Activated CD4-positive, alpha-beta T cell treated with anti-CD3 and anti-CD28 coated beads, Interleukin-2, amount 10 ng/mL, durations not matched to agents 7 days and 5 days (primary cell): ENCODE data around the gene CLEC2A. TPM values are rescaled to one million over a fixed set of nuclear protein-coding genes. Genes with fewer than 3 reads are reported as not detected.
"Not testable (repeated sequence)": the region's sequence is repeated elsewhere in the genome, so short reads cannot be mapped to it uniquely, and the experiment has no call there.

ENCODE experiments used
- CTCF ChIA-PET: fragments of 350-600 bp; sonication (Branson Sonifier 250); formaldehyde crosslinking; loops from one replicate; lab custom pipeline; 2021; ENCODE audit warnings: antibody characterized with exemption; lab: Charles Lee
- POLR2A ChIA-PET: fragments of 350-600 bp; sonication (Branson Sonifier 250); formaldehyde crosslinking; loops from one replicate; lab custom pipeline; 2021; ENCODE audit warnings: antibody characterized with exemption; lab: Charles Lee
- DNase-seq: peaks from one replicate; pipeline ENCODE4 v3.0.0-alpha.2; 2020
- H3K27ac Mint-ChIP-seq: one replicate; pipeline ENCODE4 v1.8.0; 2021; ENCODE audit warnings: mild to moderate bottlenecking, moderate library complexity, mixed read lengths
- H3K27me3 Mint-ChIP-seq: one replicate; pipeline ENCODE4 v1.8.0; 2021; ENCODE audit warnings: mixed read lengths
- H3K36me3 Mint-ChIP-seq: one replicate; pipeline ENCODE4 v1.8.0; 2021; ENCODE audit warnings: low read depth, mixed read lengths
- H3K4me1 Mint-ChIP-seq: one replicate; pipeline ENCODE4 v1.8.0; 2021; ENCODE audit warnings: mixed read lengths
- H3K4me3 Mint-ChIP-seq: one replicate; pipeline ENCODE4 v1.8.0; 2021; ENCODE audit warnings: mild to moderate bottlenecking, moderate library complexity, mixed read lengths
- H3K9me3 Mint-ChIP-seq: one replicate; pipeline ENCODE4 v1.8.0; 2021; ENCODE audit warnings: mixed read lengths
- total RNA-seq, 2 experiments: library from RNA; stranded (reverse); gene quantifications; one replicate each; pipeline ENCODE4 v1.2.3, GENCODE V29; 2021

CLEC2A gene
- total RNA-seq, 2 experiments from 2014 or later = not detected

DNA sequence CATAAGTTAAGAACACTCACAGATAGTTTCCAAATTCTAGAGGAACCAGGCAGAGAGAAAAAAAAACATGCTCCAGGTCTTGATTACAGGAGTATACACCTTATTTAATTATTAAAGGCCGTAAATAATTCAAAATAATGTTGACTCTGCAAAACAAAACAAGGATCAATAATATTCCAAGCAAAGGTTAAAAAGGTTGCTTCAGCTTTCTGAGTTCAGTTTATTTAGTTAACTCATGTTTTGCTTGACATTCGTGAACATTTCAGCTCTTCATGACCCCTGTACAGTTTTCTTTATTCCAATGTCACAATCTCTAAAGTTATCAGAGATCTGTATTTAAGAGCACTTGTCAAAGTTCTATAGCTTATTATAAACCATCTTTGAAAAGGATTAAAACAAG, 31.2 kb downstream of the CLEC2A start:
- POLR2A ChIA-PET = no interaction called here
- CTCF ChIA-PET = interaction anchor here (1.0 to 1.8 kb wide), 3 partner anchors 9 to 47 kb away, joined by 3 to 5 read pairs (median 4); no protein-coding TSS in a partner anchor
- peaks cover 27% of the 10 kb centered on the region for H3K36me3 Mint-ChIP-seq

DNA sequence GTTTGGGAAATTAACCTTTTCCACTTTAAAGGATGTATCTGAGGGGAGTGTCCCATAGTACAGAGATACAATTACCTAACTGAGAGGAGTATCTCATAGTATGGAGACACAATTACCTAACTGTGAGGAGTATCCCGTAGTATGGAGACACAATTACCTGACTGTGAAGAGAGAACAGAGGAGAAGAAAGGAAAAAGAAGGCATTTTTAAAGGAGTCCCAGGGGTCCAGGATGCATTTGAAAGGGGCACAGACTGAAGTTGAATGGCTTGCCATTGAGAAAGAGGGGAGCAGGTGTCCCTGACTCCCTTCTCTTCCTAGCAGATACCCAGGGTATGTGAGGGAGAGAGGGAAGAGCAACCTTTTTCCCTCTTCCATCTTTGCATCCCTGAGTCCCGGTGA, 33.0 kb downstream of the CLEC2A start:
- Mint-ChIP-seq H3K9me3 (peaks cover 26% of the 10 kb centered on the region), H3K36me3 (peaks cover 16% of the 10 kb centered on the region), H3K27ac (no peak overlapping the region), H3K4me3 (no peak overlapping the region), H3K4me1 (peaks cover under 1% of the 10 kb centered on the region), H3K27me3 (peaks cover 2% of the 10 kb centered on the region)
- DNase-seq = no peak
- POLR2A ChIA-PET = no interaction called here
- CTCF ChIA-PET = interaction anchor here (1.4 to 1.8 kb wide), 2 partner anchors 22 to 45 kb away, joined by 4 to 5 read pairs; no protein-coding TSS in a partner anchor

More for the DNA sequence above, 31.2 kb downstream of the CLEC2A start:
- Mint-ChIP-seq H3K27me3 (no peaks in the 10 kb centered on the region), H3K4me1 (peaks cover 6% of the 10 kb centered on the region), H3K27ac (no peak overlapping the region), H3K9me3 (peaks cover 35% of the 10 kb centered on the region), H3K4me3 (no peak overlapping the region)
- DNase-seq = no peak

DNA sequence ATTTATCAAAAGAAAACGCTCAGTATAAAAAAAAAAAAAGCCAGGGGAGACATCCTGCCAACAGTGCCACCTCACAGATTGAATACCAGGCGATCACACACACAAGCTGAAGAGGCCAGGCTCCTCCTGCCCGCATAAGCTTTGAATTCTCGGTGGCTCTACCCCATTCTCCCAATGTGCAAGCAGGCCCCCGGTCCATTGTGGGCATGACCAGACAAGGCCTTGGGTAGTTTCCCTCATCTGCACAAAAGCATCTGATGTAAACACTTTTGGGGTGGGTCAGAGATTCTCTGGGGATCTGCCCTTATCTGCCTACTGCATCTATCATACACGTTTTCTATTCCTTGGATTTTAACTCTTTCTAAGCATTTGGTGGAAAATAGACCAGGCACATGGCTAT, 34.6 kb downstream of the CLEC2A start:
- ChIA-PET CTCF (interaction anchor here (1.1 kb wide), 1 partner anchor 12 kb away, joined by 3 read pairs; no protein-coding TSS in a partner anchor), POLR2A (no interaction called here)
- H3K9me3 Mint-ChIP-seq = peaks cover 10% of the 10 kb centered on the region
- H3K27me3 Mint-ChIP-seq = peaks cover 4% of the 10 kb centered on the region
- H3K4me1 Mint-ChIP-seq = peaks cover 4% of the 10 kb centered on the region
- peaks cover 8% of the 10 kb centered on the region for H3K36me3 Mint-ChIP-seq
- no peak overlapping the region for H3K4me3 Mint-ChIP-seq
- no peak overlapping the region for H3K27ac Mint-ChIP-seq
- DNase-seq = no peak

DNA sequence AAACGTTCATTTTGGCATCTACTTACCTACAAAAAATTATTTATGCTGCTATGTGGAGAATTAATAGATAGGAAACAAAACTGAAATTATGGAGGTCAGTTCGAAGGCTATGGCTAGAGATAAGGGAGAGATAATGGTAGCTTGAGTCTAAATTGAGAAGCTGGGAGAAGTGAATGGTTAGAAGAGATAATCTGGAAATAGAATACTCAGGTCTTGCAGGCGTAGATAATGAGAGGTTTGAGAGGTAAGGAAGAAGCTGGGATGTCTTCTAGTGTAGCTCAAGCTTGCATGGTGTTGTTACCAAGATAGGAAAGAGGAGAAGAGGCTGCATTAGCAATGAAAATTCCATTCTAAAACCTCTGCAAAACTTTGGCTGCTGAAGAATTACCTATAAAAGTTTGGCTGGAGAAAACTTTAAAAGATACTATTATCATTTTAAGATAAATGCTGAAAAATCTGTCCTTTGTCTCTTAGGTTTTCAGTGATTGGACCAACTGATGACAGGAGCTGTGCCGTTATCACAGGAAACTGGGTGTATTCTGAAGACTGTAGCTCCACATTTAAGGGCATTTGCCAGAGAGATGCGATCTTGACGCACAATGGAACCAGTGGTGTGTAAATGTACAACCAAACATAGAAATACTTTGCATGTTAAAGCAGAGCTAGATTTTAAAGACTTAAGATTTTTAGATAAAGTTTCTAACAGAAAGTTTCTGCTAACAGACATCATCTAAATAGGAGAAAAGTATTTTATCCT, 36.8 kb downstream of the CLEC2A start:
- peaks cover 4% of the 10 kb centered on the region for H3K4me1 Mint-ChIP-seq
- ChIA-PET CTCF (interaction anchor here (0.7 to 1.6 kb wide), 4 partner anchors 8 to 153 kb away, joined by 3 to 7 read pairs (median 3); no protein-coding TSS in a partner anchor), POLR2A (interaction anchor here (0.6 kb wide), 1 partner anchor 152 kb away, joined by 3 read pairs; no protein-coding TSS in a partner anchor)
- DNase-seq = no peak
- H3K27ac Mint-ChIP-seq = no peak overlapping the region
- H3K36me3 Mint-ChIP-seq = no peaks in the 10 kb centered on the region
- no peak overlapping the region for H3K4me3 Mint-ChIP-seq
- H3K9me3 Mint-ChIP-seq = no peaks in the 10 kb centered on the region
- peaks cover 4% of the 10 kb centered on the region for H3K27me3 Mint-ChIP-seq

DNA sequence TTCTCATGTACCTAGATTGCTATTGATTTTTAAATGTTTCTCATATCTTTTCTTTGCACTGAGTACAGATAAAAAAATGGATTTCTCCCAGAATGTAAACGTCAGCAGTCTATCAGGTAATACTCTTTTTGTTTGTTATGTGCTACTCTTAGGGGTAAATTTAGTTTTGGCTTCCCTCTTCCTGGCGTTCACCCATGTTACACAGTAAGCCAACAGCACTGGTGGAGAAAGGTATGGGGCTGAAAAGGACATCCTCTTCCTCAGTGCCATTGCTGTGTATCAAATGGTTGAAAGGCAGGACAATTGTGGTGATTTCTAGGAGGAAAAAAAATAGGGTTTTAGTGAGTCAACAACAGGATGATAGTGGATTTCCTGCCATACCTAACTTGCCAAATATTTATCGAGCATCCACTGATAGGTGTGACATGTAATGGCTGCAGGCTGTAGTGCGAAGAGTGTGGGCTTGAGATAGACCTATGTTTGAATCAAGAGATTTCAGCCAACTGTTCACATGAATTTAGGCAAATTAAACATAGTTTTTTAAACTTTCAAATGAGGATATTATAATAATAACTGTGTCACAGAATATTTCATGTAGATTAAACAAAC, 43.4 kb downstream of the CLEC2A start:
- H3K27ac Mint-ChIP-seq = peak overlapping the region; percentile 5
- peaks cover 3% of the 10 kb centered on the region for H3K9me3 Mint-ChIP-seq
- H3K36me3 Mint-ChIP-seq = peaks cover 1% of the 10 kb centered on the region
- peaks cover 2% of the 10 kb centered on the region for H3K27me3 Mint-ChIP-seq
- no peak for DNase-seq
- ChIA-PET POLR2A (no interaction called here), CTCF (no interaction called here)
- peaks cover 6% of the 10 kb centered on the region for H3K4me1 Mint-ChIP-seq
- H3K4me3 Mint-ChIP-seq = no peak overlapping the region

DNA sequence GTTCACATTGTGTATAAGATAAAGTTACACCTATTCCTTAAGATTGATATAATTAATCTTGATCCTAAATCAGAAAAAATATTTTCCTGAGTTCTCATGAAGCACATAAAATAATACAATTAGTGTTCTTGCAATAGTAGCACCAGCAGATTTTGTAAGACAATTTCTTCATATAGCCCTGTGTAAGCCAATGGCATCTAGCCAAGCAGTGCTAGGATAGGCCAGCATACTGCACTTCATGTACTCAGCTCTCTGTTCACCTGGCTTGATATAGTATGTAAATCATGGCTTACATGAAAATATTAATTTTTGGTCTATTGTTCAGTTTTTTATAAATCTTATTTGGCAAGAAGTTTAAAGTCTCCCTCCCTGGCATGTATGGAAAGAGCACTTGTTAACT, 49.0 kb downstream of the CLEC2A start:
- H3K27ac Mint-ChIP-seq = no peak overlapping the region
- no peak for DNase-seq
- POLR2A ChIA-PET = no interaction called here
- H3K9me3 Mint-ChIP-seq = peaks cover 3% of the 10 kb centered on the region
- H3K4me1 Mint-ChIP-seq = peaks cover 17% of the 10 kb centered on the region
- CTCF ChIA-PET = no interaction called here
- peaks cover 3% of the 10 kb centered on the region for H3K36me3 Mint-ChIP-seq
- H3K4me3 Mint-ChIP-seq = no peak overlapping the region
- no peaks in the 10 kb centered on the region for H3K27me3 Mint-ChIP-seq

DNA sequence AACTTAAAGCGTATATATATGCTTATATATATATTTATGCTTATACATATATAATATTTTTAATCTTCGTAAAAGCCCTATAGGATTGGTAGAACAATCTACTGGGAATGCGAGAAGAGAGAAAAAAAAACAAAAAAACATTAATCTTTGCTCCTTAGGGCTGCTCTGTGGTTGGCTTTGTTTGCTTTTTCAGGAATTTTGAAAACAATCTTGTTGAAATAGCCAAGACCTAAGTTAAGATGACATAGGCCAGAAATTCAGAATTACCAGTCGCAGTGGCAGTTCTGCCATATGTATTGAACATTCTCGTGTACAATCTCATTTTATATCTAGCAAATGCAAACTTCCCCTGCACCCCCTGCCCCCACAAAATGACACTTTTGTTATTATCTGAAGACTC, 50.2 kb downstream of the CLEC2A start:
- DNase-seq = no peak
- peaks cover 1% of the 10 kb centered on the region for H3K36me3 Mint-ChIP-seq
- no peak overlapping the region for H3K4me3 Mint-ChIP-seq
- no peaks in the 10 kb centered on the region for H3K27me3 Mint-ChIP-seq
- ChIA-PET POLR2A (no interaction called here), CTCF (no interaction called here)
- H3K9me3 Mint-ChIP-seq = peaks cover 3% of the 10 kb centered on the region
- peaks cover 17% of the 10 kb centered on the region for H3K4me1 Mint-ChIP-seq
- H3K27ac Mint-ChIP-seq = no peak overlapping the region

DNA sequence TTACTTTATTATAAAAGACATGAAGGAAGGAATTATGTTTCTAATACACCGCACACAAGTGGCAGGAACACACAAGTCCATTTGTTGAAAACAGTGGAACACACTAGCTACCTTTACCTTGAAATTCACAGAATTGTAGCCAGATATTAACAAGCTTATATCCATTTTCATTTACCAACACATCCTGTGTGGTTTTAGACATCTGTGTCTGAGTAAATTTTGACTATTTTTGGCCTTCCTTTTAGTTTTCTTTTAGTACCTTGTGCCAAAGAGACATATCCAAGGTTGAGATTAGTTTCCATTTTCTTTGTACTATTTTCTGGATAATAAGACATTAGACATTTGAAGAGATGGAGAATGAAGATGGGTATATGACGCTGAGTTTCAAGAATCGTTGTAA, 50.9 kb downstream of the CLEC2A start, which contains the start of gene KLRF2:
Gene KLRF2 (plus strand): TSS at position 244 of the 400 bp plus-strand sequence. CDS start 107 bp downstream, at position 351.
- DNase-seq = no peak
- Mint-ChIP-seq H3K4me3 (no peak within 1 kb of the TSS), H3K27ac (no peak within 1 kb of the TSS), H3K9me3 (peaks cover 2% of the 10 kb centered on the region), H3K27me3 (no peaks in the 10 kb centered on the region), H3K4me1 (peaks cover 17% of the 10 kb centered on the region), H3K36me3 (peaks cover 1% of the 10 kb centered on the region)
- POLR2A ChIA-PET = interaction anchor here (0.6 kb wide), 1 partner anchor 18 kb away, joined by 3 read pairs; no protein-coding TSS in a partner anchor
- CTCF ChIA-PET = no interaction called here

DNA sequence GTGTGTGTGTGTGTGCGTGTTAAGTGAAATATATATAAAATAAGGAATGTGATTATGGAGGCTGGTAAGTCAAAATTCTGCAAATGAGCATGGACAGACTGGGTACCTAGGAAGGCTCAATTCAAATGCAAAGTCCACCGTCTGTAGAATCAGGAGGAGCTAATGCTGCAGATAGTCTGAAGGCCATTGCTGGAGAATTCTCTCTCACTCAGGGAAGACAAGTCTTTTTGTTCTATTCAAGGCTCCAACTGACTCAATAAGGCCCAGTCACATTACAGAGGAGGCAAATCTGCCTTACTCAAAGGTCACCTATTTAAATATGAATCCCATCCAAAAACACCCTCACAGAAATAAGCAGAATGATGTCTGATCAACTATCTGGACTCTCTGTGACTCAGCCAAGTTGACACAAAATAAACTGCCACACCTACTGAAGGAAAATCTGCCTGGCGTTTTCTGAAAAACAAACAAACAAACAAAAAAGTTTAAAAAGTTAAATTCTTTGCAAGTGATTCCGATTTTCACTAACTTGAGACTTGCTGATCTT, 51.6 kb downstream of the CLEC2A start:
- ChIA-PET POLR2A (interaction anchor here (0.6 kb wide), 1 partner anchor 17 kb away, joined by 3 read pairs; no protein-coding TSS in a partner anchor), CTCF (no interaction called here)
- Mint-ChIP-seq H3K4me1 (peaks cover 17% of the 10 kb centered on the region), H3K9me3 (no peaks in the 10 kb centered on the region), H3K27me3 (no peaks in the 10 kb centered on the region), H3K27ac (no peak overlapping the region), H3K4me3 (no peak overlapping the region), H3K36me3 (peaks cover 1% of the 10 kb centered on the region)
- no peak for DNase-seq

DNA sequence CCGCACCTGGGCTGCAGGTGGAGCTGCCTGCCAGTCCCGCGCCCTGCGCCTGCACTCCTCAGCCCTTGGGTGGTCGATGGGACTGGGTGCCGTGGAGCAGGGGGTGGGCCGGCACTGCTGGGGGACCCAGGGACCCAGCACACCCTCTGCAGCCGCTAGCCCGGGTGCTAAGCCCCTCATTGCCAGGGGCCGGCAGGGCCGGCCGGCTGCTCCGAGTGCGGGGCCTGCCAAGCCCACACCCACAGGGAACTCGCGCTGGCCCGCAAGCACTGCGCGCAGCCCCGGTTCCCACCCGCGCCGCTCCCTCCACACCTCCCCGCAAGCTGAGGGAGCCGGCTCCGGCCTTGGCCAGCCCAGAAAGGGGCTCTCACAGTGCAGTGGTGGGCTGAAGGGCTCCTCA, 56.0 kb downstream of the CLEC2A start:
- CTCF ChIA-PET = interaction anchor here (0.6 kb wide), 1 partner anchor 26 kb away, joined by 3 read pairs; no protein-coding TSS in a partner anchor
- H3K4me3 Mint-ChIP-seq, DNase-seq, H3K27me3 Mint-ChIP-seq, H3K27ac Mint-ChIP-seq, POLR2A ChIA-PET, H3K36me3 Mint-ChIP-seq, H3K9me3 Mint-ChIP-seq: not testable (repeated sequence)
- H3K4me1 Mint-ChIP-seq = peaks cover 18% of the 10 kb centered on the region

DNA sequence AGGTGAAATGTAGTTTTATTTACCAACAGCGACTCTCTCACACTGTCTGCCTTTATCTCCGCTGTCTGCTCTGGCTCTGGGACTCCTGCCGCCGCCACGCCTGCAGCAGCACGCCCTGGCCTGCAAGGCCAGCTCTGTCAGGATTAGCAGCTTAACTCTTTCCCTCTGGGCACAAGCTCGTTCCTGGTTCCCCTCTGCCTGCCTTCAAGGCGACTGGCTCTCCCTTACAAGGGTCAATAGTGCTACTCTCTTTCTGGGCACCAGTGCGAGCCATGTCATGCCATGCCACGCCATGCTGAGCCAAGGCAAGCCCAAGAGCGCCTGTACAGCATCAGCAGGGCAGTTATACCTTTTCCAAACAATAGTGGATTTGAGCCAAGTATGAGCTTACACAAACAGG, 59.4 kb downstream of the CLEC2A start:
- ChIA-PET CTCF (interaction anchor here (0.7 to 2.5 kb wide), 5 partner anchors 31 to 130 kb away, joined by 3 to 8 read pairs (median 4); no protein-coding TSS in a partner anchor), POLR2A (no interaction called here)
- no peak overlapping the region for H3K4me3 Mint-ChIP-seq
- H3K27ac Mint-ChIP-seq = no peak overlapping the region
- no peaks in the 10 kb centered on the region for H3K27me3 Mint-ChIP-seq
- peaks cover 3% of the 10 kb centered on the region for H3K9me3 Mint-ChIP-seq
- H3K4me1 Mint-ChIP-seq = peaks cover 18% of the 10 kb centered on the region
- DNase-seq = no peak
- H3K36me3 Mint-ChIP-seq = no peaks in the 10 kb centered on the region

DNA sequence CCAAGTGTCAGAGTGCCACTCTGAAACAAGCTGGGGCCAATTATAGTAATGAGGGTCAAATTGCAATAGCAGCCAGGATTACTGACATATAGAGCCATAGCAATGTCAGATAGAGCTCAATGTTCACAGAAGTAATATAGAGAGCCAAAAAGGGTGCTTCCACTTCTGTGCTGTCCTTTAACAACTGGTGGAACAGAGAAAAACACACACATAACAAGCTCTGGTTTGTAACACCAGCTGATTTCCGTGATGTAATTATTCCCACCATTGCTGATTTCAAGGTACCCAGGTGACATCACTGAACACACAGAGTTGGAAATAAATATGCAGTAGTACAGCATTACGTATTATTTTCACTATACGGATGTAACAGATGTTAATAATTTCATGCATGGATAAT, 60.0 kb downstream of the CLEC2A start:
- no peak for DNase-seq
- Mint-ChIP-seq H3K4me3 (no peak overlapping the region), H3K27ac (no peak overlapping the region), H3K36me3 (peaks cover 4% of the 10 kb centered on the region), H3K9me3 (peaks cover 3% of the 10 kb centered on the region), H3K27me3 (no peaks in the 10 kb centered on the region), H3K4me1 (peaks cover 18% of the 10 kb centered on the region)
- POLR2A ChIA-PET = interaction anchor here (0.6 kb wide), 1 partner anchor 147 kb away, joined by 5 read pairs; no protein-coding TSS in a partner anchor
- CTCF ChIA-PET = interaction anchor here (1.6 to 2.5 kb wide), 2 partner anchors 35 to 58 kb away, joined by 5 to 8 read pairs; no protein-coding TSS in a partner anchor
